ENCODE results near the gene SFXN5.

SFXN5 gene

DNA sequence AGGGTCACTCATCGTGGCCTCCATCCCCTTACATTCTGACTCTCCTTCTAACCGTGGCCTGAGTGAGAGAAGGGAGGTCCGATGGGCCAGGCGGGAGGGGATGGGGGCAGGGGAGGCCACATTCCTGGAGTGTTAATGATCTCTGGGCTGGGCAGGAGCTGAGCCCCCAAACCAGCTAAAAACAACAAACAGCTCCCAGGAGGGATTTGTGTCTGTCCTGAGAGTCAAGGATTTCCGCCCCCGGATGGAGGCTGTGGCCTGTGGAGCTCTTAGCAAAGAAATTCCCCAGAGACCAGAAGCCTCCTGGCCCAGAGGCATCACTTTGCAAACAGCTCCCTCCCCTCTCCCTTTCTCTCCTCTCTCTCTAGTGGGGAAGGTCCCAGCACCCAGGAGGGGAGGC lies 130.7 kb downstream of the SFXN5 start:
- no peak for DNase-seq (ENCODE audit: low read depth)

DNA sequence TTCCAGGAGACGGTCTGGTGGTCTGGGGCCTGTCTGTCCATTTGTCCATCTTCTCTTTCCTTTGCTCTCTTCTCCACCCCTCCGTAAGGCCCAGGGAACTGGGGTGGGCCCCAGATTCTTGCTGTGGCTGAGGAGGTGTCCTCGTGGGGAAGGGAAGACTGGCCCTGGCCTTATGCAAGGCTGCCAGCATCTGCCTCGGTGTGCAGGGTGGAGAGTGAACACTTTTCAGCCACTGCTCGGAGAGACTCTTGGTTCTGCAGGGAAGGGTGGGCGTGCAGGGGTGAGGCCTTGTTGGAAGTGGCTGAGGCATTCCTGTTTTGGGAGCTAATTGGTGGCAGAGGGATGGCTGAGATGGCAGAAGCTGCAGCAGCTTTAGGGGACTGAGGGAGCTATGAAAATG lies 131.2 kb downstream of the SFXN5 start:
- no peak for DNase-seq (ENCODE audit: low read depth)

DNA sequence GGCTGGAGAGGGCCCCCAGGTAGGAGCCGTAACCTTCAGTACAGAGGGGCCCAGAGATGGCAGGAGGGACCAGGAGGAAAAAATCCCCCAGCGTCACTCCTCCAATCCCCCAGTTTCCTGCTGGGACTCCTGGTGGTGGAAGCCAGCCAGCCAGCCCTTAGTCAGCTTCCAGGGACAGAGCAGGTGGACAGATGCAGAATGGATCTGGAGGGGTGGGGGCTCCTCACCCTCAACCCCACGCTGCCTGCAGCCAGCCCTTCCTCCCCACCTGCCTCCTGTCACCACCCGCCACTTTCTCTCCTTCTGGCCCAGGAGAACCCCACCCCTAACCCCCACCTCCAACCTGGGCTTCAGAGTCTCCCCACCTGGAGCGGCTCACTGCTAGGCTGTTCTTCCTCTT lies 133.1 kb downstream of the SFXN5 start:
- DNase-seq (ENCODE audit: low read depth), result no peak

DNA sequence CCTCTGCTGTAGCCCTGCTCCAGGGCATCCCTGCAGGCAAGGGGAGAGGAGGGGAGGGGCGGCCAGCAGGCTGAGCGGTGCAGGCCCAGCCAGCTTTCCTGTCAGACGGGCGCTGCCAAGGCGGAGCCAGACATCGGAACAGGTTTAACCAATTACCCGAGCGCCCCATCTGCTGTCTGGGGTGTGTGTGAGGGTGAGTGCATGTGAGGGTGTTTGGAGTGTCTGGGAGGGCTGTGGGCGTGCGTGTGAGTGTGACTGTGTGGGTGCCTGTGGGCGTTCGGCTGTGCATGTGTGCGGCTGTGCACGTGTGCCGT lies 134.2 kb downstream of the SFXN5 start:
- DNase-seq (ENCODE audit: low read depth), result no peak

DNA sequence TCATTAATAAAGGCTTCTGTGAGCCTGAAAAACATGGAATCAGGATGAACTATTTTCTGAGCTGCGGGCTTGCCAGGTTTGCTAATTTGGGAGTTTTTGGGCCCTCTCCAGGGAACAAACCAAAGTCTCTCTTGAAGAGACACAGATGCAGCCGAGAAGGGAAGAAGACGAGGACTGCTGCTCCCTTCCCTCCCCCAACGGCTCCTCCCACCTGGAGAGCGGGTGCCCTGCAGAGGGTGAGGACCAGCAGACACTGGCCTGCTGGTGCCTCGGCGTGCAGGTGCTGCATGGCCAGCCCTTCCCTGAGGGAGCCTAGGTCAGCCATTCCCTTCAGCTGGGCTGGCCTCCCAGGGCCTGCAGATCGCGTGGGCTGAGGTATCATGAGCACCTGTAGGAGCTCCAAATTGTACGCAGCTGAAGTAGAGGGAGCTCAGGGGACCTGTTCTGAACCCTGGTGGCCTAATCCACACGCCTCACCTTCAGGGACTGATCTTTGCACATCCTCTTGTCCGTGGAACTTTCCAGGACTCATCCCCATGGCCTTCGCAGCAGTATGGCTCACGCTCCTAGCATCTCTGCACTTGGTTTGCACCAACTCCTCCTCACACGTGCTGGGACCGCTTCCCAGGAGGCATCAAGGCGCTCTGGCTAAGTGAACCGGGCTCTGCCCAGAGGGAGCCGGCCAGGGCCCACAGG lies 134.7 kb downstream of the SFXN5 start:
- DNase-seq (ENCODE audit: low read depth), result no peak

DNA sequence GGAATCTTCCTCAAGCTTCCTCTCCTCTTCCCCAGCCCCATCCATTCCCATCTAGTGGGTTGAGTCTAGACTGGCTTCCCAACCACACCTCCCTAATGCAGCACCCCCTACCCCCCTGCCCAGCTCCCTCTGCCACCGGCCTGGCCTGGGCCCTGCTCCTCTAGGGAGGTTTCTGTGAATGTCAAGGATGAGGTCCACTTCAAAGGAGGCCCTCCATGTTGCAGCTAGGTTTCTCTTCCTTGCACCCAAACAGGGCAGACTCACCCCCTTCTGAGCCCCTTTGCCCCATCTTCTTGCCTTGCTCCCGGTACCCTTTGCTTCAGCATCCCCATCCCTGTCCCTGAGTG lies 135.9 kb downstream of the SFXN5 start:
- DNase-seq (ENCODE audit: low read depth), result no peak

DNA sequence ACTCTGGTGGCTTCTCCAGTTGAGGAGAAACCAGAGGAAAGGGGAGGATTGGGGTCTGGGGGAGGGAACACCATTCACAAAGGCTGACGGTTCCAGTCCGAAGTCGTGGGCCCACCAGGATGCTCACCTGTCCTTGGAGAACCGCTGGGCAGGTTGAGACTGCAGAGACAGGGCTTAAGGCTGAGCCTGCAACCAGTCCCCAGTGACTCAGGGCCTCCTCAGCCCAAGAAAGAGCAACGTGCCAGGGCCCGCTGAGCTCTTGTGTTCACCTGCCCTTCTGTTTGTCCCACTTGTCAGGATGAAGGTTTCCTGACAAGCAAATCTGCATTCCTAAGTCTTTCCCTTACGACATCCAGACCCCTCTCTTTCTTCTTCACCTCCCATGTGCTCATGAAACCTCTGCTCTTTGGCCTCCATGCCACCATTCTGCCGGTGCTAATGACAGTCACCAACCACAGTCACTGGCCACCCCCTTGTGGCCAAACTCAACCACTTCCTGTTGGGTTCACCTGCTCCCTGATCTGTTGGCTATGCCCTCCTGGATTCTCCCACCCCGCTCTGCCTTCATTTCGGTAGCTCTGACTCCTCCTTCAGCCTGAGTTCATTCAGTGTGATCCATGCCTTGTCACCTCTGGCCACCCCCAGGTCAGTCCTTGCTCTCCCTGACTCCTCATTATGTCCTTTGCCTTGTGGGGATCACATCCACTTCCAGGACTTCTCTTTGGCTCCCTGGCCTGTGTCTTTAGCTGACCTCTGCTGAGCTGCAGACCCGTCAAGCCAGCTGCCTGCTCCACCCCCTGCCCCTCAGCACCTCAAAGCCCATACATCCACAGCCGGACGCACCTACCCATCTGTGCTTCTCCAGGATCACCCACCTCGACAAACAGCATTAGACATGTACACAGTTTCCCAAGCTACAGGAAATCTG lies 136.6 kb downstream of the SFXN5 start:
- no peak for DNase-seq (ENCODE audit: low read depth)

DNA sequence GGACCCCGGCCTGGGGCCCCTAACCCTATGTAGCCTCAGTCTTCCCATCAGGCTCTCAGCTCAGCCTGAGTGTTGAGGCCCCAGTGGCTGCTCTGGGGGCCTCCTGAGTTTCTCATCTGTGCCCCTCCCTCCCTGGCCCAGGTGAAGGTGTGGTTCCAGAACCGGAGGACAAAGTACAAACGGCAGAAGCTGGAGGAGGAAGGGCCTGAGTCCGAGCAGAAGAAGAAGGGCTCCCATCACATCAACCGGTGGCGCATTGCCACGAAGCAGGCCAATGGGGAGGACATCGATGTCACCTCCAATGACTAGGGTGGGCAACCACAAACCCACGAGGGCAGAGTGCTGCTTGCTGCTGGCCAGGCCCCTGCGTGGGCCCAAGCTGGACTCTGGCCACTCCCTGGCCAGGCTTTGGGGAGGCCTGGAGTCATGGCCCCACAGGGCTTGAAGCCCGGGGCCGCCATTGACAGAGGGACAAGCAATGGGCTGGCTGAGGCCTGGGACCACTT lies 137.8 kb downstream of the SFXN5 start:
- no peak for DNase-seq (ENCODE audit: low read depth)

DNA sequence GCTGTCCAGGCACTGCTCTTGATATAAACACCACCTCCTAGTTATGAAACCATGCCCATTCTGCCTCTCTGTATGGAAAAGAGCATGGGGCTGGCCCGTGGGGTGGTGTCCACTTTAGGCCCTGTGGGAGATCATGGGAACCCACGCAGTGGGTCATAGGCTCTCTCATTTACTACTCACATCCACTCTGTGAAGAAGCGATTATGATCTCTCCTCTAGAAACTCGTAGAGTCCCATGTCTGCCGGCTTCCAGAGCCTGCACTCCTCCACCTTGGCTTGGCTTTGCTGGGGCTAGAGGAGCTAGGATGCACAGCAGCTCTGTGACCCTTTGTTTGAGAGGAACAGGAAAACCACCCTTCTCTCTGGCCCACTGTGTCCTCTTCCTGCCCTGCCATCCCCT lies 138.3 kb downstream of the SFXN5 start:
- no peak for DNase-seq (ENCODE audit: low read depth)

DNA sequence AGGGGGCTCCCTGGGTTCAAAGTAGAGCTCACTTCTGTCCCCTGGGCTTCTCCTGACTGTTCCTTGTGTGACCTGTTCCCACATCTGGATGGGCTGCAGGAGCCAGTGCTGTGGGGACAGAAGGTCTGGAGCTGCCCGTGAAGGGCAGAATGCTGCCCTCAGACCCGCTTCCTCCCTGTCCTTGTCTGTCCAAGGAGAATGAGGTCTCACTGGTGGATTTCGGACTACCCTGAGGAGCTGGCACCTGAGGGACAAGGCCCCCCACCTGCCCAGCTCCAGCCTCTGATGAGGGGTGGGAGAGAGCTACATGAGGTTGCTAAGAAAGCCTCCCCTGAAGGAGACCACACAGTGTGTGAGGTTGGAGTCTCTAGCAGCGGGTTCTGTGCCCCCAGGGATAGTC lies 138.7 kb downstream of the SFXN5 start:
- DNase-seq (ENCODE audit: low read depth), result no peak

DNA sequence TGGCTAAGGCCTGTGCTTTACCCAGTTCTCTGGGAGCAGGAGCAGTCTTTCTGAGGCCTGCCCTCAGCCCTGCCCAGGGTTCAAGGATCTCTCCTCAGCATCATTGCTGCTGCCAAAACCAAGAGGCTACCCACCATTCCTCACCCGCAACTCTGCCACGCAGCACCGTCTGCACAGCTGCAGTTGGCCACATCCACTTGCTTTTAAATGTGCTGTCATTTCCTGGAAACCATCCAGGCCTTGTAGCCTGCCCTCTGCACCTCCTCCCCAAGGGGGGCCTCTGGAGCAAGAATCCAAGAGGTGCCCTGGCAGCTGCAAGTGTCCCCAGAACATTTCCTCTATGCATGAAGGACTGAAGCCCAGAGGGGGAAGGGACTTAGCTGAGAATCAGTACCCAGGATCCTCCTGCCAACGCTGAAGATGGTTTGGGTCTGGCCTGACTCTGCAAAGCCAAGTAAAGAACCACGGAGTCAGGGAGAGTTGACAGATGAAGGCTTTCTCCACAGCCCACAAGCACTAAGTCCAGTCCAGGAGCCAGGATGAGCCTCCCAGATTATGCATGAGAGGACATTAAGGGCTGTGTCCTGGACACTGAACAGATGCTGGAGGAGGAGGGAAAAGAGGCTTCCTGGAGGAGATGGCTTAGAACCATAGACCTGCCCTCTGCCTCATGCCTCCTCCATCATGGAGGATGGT lies 139.3 kb downstream of the SFXN5 start:
- no peak for DNase-seq (ENCODE audit: low read depth)

DNA sequence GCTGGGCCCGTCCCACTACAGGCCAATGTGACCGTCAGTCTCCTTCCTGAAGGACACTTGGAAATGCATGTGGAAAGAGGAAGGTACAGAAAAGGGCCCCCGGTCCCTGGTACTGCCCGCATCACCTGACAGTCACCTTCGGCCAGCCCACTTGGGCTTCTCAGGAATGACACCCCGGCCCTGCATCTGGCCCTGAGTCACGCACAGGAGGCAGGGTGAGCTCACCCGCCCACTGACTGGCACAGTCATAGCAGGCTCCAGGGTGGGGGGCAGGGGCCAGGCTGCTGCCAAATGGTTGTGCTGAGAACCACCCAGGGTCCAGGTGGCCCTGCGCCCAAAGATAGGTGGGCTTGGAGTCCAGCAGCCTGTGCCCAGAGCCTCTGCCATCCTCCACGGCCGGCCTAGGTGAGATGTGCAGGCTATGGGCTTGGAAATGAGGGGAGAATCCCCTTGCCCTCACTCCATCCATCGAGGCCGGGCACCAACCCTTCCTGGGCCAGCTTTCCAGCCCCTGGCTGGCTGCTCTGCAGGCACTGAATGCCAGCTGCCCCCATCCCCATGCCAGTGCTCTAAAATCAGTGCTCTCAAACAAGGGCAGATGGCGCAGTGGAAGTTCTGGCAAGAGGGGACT lies 140.1 kb downstream of the SFXN5 start:
- no peak for DNase-seq (ENCODE audit: low read depth)

DNA sequence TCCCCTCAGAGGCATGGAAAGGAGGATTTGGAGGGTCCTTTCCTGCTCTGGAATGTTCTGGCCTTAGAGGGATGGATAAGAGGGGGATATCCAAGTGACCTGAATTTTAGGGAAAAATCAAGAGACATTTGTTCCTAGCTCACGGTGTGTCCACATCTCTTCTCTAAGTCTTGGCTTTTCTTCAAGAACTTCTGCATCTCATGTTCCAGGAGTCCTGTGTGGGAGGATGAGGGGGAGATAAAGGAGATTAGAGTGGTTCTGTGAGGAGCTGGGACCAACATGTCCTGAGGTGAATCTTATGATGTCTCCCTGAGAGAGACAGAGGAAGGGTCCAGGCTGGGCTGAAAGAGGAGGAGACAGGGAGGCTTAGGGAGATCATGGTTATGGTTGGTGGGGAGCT lies 142.5 kb downstream of the SFXN5 start:
- DNase-seq (ENCODE audit: low read depth), result no peak

DNA sequence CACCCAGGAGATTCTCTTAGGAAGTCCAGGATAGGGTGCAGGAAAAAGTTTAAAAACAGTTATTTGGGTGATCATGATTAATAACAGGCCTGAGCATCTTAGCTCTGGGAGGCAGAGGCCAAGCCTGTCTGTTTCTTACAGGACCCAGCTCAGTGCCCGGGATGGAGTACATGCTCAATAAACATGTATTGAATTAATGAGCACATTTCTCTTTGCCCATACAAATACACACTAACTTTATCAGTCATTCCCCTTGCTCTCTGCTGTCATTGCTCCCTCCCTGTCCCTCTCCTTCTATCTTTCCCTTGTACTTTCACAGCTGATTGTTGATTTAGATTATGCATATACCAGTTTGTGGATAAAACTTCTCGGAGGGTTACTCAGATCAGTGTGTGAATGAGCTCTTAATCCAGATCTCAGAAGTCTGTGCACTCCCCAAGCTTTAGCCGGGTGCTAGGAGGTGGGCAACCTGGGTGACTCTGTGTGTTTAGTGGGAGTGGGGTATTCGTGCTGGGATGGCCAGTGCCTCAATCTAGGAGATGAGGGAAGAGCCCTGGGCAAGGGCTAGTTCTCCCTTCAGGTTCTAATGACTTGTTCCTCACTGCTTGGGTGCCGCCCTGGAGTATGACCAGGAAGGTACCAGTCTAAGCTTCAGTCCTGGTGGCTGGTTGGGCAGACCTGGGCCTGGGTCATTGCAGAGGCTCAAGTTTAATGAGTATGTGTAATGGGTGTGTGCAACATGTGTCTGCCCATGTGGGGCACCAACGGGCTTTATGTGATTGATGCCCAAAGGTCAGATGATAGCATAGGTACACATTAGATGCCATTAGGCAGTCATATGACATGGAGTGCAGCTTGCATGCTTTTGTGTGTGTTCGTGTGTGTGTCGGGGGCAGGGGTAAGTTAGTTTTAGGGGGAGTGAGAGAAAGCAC lies 143.6 kb downstream of the SFXN5 start:
- no peak for DNase-seq (ENCODE audit: low read depth)

DNA sequence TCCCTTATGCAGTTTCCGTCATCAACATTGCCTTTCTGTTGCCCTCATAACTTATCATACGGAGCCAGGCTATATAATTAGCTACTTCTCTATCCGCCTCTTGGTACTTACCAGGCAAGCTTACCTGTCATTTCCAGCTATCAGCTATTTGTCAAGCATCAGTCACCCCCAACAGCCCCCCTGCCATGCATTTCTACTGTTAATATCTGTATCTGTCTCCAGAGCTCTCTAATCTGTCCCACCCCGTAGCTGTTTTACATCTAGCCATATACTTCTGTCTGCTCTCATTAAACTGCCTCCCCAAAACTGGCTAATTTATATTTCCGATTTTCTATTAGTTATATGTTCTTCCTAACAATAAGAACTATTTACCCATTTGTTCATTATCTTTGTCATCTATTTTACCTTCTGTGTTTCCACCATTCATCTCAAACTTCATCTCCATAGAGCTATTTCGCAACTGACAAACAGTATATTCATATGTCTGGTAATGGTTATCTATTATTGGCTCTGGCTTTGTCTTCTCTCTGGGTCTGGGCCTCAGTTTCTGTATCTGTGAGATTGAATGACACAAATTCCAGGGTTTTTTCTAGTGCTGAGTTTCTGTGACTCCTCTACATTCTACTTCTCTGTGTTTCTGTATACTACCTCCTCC lies 144.6 kb downstream of the SFXN5 start:
- no peak for DNase-seq (ENCODE audit: low read depth)

DNA sequence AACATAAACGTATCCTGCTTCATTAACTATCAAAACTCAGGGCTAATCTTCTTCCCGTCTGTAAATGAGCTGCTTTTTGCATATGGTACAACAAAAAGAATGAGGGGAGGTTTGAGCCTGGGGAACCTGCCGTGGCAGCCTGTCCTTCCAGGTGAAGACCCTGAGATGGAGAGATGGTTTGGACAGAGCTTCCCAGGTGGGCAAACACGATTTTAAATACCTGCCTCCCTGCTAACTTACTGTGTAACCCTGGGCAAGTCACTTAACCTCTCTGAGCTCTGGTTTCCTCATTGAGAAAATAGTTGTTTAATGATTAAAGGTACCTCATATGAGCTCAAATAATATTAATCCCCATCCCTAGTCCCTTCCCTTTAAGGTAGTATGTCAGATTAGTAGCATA lies 145.1 kb downstream of the SFXN5 start:
- no peak for DNase-seq (ENCODE audit: low read depth)

DNA sequence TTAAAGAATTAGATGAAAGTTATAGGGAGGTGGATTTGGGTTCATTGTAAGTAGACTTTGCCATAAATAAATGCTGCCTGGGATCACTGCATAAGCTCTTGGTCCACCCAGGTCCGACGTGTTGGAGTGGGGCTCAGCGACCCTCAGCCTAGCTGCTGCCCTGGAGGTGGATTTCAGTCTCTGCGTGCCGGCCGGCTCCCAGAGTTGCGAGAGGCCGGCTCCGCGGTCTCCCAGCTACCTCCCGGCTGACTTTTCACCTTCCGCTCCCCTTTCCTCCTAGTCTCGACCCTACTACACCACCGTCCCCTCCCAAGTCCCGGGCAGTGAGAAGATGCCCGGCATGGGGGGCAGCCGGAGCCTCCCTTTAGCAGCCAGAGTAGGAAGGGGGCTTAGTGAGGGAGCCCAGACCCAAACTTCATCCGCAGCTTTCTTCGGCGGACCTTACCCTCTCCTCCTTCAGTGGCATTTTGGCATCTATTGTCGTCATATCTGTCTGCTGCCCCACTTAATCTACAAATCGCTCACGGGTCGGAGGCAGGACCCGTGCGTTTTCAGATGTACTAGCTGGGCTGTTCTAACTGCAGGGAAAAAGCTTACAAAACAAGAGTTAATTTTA lies 146.1 kb downstream of the SFXN5 start:
- no peak for DNase-seq (ENCODE audit: low read depth)

DNA sequence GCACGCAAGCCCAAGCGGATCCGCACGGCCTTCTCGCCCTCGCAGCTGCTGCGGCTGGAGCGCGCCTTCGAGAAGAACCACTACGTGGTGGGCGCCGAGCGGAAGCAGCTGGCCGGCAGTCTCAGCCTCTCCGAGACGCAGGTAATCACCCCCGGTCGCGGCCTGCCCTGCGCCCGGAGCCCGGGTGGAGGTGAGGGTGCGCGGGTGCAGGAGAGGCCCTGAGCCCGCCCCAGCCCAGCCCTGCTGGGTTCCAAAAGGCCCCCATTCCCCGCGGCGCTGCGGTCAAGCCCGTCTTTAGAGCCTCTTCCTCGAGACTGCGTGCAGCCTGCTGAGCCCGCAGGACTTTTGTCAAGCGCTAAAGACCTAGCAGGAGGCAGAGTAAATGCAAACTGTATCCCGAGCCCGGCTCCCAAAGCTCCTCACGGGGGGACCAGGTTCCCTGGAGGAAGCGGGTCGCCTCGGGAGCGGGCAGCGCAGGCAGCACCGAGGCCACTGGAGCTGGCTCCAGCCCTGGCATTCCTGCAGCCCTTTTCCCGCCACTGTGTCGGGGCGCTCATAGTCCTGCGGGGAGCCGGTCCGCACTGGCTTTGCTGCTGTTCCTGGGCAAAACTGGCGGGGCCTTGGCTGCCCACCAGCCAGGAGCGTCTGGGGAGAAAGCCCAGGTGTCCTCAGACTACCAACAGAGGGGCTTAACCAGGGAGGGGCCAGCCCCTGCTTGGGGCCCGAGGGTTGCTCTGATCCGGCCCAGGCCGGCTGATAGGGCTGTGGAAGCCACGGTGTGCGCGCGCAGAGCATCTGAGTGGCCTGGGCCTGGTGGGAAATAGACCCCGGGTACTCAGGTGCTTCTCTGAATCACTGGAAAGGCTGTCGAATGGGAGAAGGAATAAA lies 146.9 kb downstream of the SFXN5 start:
- DNase-seq (ENCODE audit: low read depth), result no peak

DNA sequence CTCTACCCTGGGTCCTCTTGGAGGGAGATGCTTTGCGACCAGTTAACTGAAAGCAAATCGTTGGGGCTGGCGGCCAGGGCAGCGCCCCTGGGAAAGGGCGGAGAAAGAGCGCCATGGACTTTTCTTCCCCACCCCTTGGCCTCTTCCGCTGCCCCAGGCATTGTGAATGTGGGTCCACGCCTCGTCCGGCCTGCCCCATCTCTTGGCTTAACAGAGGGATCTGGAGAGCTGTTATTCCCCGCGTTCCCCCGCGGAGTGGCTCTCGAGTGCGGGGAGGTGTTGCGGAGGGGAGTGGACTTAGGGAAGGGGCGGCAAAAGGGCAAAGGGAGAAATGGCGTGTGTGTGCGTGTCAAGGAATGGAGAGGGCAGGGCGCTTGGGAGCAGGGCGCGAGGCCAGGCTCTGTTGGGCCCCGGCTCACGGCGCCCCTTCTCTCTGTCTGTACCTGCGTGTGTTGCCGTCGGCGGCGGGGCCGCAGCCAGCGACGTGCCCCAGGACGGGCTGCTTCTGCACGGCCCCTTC lies 147.6 kb downstream of the SFXN5 start:
- no peak for DNase-seq (ENCODE audit: low read depth)

All from stimulated activated CD8-positive, alpha-beta memory T cell treated with anti-CD3 and anti-CD28 coated beads, Interleukin-12 subunit alpha, Interleukin-12 subunit beta, amount 100 ng/mL, for 4 hours (primary cell).